GM12872 (cell line): ENCODE measurements around the gene CNIH3.

Experiments
- CTCF ChIP-seq: IDR thresholded peaks from 3 replicates; pipeline ENCODE4 v1.5.1; 2011; ENCODE audit warnings: low read depth, mild to moderate bottlenecking, low read length, moderate library complexity; ENCODE audit not compliant: insufficient read depth

The CNIH3 gene

GRCh38 chr1:224704107-224704735 is 88.1 kb downstream of the CNIH3 start:
- no peak for TF ChIP-seq CTCF

- no peak for TF ChIP-seq CTCF
These were observed 89.5 kb downstream of the CNIH3 start for GRCh38 chr1:224705578-224705977.

- no peak for TF ChIP-seq CTCF
These were observed 92.0 kb downstream of the CNIH3 start for GRCh38 chr1:224707843-224708725.

- no peak for TF ChIP-seq CTCF
These were observed 94.1 kb downstream of the CNIH3 start for GRCh38 chr1:224710196-224710595.

GRCh38 chr1:224711876-224712275 is 95.8 kb downstream of the CNIH3 start:
- no peak for TF ChIP-seq CTCF

- TF ChIP-seq CTCF: no peak
These were observed 97.1 kb downstream of the CNIH3 start for GRCh38 chr1:224713228-224713627.

- TF ChIP-seq CTCF: no peak
These were observed 98.4 kb downstream of the CNIH3 start for GRCh38 chr1:224714553-224714952.
